ENCODE results near the gene GOSR1.

DNA sequence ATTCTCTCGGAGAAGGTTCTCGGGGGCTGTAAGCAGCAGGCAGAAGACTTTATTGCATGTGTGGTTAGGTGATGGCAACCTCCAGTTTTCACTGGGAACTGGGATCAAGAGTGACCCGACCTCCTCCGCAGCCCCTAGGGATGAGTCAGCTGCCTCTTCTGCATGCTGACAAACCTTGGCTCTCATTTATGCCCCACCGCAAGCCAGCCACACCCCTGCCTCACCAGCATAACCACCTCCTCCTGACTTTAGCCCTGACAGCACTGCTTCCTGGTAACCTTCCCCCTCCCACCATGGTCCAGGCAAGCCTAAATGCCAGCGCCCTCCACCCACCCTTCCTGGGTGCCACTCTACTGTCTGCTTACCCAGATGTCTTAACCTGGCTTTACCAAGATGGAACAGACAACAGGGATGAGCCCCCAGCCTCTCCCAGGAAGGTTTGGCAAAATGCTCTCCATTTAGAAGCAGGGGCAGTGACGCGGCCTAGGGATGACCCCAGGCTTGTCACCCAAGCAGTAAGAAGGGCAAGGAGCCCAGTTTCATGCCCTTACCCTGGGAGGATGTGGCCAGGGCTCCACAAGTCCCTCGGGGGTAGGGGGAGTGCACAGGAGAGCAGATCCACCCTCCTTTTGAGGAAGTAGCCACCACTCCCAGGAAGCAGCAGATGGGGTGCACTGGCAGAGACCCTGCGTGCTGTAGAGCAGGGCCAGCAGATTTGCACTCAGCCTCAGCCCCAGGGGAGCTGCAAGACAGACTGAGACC is 73.5 kb downstream of the GOSR1 start:
- TF ChIP-seq, protein P1, sequence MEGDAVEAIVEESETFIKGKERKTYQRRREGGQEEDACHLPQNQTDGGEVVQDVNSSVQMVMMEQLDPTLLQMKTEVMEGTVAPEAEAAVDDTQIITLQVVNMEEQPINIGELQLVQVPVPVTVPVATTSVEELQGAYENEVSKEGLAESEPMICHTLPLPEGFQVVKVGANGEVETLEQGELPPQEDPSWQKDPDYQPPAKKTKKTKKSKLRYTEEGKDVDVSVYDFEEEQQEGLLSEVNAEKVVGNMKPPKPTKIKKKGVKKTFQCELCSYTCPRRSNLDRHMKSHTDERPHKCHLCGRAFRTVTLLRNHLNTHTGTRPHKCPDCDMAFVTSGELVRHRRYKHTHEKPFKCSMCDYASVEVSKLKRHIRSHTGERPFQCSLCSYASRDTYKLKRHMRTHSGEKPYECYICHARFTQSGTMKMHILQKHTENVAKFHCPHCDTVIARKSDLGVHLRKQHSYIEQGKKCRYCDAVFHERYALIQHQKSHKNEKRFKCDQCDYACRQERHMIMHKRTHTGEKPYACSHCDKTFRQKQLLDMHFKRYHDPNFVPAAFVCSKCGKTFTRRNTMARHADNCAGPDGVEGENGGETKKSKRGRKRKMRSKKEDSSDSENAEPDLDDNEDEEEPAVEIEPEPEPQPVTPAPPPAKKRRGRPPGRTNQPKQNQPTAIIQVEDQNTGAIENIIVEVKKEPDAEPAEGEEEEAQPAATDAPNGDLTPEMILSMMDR (IDR thresholded peaks at IDR 0.05; ENCODE audit: insufficient read depth, low read length, poor library complexity, severe bottlenecking) = no peak
- TF ChIP-seq EZH2phosphoT487 (conservative IDR thresholded peaks at IDR 0.05; ENCODE audit: low read length) = no peak
